HG03521 (cell line): Measurements from ENCODE around the gene MRRF.
"Not testable (repeated sequence)": the region's sequence is repeated elsewhere in the genome, so short reads cannot be mapped to it uniquely, and the experiment has no call there.

Source experiments
- ATAC-seq: cut with Tn5 transposase; IDR thresholded peaks from one replicate; pipeline ENCODE4 v1.9.1; 2021; ENCODE audit warnings: mild to moderate bottlenecking, moderate library complexity; ENCODE audit not compliant: unreplicated experiment

Gene MRRF

DNA sequence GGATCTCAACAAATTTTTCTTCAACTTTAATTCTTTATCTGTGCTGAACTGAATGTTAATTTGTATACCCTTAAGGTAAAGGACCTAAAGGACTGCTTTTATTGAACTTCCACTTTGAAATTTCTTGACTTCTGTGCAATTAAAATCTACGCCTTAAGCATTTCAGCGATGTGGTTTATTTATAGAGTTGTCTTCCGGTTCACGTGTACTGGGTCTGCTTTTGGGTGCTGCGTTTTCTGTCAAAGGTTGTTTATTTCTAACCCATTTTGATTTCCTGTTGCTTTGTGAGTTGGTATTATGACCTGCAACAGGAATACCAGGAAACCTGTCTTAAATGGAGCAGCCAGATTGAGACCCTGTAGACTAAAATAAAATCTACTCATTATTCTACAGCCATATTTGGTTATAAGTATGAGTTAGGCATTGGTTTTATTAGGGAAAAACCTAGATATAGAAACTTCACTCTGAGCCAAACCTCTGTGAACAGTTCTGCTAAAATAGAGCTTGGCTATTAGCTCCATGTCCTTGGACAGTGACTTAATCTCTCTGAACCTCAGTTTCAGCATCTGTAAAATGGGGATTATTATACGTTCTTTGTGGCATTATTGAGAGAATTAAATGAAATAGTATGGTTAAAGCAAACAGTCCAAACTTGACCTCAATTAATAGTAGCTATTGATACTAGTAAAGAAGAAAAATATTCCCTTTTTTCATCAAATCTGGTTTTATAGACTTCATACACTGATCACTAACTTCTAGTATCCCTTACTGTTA, 3.5 kb downstream of the MRRF start:
- no peak for ATAC-seq

DNA sequence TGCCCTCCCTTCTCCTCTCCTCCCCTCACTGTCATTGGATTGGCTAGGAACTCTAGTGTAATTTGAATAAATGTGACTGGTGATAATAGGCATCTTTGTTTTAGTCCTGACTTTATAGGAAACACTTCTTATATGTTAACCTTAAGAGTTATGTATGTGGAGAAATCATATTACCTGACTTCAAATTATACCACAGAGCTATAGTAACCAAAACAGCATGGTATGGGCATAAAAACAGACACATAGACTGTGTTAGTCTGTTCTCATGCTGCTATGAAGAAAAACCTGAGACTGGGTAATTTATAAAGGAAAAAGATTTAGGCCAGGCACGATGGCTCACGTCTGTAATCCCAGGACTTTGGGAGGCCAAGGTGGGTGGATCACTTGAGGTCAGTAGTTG, 9.4 kb downstream of the MRRF start:
- no peak for ATAC-seq

DNA sequence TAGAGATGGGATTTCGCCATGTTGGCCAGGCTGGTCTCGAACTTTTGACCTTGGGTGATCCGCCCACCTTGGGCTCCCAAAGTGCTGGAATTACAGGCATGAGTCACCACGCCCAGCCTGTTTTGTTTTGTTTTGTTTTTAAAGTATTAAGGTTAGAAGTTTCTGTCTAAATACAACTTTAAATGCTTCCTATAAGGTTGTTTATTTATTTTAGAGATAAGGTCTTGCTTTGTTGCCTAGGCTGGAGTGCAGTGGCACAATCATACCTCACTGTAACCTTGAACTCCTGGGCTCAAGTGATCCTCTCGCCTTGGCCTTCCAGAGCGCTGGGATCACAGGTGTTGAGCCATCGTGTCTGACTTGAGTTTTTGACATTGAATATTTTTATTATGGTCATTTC, 11.4 kb downstream of the MRRF start:
- ATAC-seq, result no peak

DNA sequence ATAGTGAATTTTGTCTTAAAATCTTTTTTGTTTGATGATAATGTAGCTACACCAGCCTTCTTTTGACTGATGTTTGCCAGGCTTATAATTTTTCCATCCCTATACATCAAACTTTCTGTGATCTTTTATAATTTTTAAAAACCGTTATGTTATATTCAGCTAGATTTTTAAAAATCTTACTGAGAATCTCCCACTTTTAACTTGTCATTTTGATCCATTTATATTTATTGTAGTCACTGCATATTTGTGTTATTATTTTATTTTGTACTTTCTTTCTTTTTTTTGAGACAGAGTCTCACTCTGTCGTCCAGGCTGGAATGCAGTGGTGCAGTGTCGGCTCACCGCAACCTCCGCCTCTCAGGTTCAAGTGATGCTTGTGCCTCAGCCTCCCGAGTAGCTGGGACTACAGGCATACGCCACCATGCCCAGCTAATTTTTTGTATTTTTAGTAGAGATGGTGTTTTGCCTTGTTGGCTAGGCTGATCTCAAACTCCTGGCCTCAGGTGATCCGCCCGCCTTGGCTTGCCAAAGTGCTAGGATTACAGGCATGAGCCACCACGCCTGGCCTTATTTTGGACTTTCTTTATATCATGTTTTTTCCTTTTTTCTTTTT, 12.7 kb downstream of the MRRF start:
- no peak for ATAC-seq

DNA sequence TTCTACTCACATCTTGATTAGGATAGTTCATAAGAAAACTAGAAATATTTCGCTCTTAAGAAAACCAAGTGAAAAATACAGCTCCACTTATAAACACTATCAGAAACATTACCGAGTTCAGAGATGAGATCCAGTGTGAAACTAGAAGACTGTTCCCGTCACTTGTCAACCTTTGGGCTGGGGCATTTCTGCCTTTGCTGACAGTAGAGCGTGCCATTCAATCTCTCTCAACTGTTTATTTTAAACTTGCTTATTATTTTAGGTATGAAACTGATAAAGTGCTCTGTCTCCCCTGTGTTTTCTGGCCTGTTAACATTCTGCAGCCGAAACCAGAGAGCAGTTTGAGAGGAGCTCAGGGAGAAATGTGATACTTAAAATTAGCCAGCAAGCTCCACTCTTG, 16.7 kb downstream of the MRRF start:
- ATAC-seq, result no peak

DNA sequence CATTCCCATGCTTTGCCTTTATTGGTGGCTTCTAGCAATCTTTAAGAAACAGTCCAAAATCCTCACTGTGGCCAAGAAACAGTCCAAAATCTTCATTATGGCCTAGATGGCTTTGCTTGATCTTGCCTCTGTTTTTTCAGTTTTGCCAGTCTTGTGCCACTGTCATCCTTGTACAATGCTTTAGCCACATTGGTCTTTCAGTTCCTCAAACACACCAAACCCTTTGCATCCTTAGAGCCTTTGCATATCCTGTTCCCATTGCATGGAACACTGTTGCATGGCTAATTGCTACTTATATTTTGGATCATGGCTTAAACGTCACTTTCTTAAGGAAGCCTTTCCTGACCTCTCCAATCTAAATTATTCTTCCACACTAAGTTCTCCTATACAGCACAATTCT, 22.1 kb downstream of the MRRF start:
- ATAC-seq, result no peak

DNA sequence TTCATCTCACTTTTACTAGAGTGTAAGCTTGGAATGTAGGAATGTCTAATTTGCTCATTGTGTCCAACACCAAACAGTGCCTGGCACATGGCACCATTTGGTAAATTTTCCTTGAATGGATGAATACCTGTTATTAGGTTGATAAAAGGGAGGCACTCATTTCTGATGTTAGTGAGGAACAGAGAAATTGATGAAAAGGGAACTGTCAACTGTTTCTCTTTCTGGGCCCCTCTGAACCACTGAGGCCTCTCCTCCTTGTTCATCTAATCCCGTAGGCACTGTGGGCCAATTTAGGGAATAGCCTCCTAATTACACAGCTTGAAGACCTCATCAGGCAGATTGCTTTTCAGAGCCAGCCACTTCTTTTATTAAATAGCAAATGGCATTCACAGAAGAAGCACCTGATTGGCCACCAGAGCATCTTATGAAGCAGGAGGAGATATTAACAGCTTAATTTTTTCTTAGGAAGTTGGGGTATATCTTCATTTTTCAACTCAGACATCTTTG, 22.6 kb downstream of the MRRF start:
- ATAC-seq, result no peak

DNA sequence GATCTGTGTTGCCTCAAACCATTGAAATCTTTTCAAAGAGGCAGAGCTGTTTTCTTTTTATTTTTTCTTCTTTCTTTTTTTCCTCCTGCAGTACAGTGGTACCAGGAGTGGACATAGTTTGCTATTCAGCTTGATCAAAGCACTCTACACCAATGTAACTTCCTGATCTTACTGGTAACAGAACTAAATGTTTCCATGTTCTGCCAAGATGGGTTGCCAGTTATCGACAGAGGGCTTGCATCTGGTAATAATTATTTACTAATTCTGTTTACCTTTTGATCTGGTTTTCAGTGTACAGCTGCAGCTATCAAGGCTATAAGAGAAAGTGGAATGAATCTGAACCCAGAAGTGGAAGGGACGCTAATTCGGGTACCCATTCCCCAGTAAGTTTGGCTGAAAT, 26.8 kb downstream of the MRRF start:
- no peak for ATAC-seq

DNA sequence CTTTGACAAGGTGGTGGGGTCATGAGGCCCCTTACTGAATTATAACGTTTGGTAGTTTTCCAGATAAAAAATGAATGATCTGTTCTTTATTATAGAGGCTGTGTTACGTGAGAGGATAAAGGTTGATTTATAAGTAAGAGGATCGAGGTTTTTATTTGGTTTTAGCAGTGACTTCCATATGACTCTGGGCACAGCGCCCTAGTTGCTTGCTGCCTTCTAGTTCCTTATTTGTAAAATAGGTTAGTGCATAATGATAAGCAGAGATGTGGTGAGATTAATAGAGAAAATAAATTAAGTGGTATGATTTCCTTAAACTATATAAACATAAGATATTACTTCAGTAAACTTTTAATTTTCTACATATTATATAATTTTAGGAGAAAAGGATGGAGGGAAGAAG, 29.8 kb downstream of the MRRF start:
- no peak for ATAC-seq

DNA sequence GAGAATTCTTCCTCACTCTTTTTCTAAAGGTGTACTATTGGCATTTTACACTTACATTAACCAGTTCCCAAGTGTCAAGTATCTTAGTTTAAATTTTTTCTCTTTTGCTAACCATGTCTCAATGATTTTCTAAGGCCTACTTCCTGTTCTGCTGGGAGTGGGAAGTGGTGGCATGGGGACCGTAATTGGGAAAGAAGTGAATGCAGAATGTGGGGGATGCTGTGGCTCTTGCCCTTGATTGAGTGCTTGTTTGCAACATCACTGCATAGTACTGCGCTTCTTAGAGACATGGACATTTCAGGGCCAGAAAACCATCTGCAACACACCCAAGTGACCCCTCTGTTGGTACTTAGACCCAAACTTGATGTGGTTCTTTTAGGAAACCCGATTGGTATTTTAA, 32.8 kb downstream of the MRRF start:
- ATAC-seq, result no peak

DNA sequence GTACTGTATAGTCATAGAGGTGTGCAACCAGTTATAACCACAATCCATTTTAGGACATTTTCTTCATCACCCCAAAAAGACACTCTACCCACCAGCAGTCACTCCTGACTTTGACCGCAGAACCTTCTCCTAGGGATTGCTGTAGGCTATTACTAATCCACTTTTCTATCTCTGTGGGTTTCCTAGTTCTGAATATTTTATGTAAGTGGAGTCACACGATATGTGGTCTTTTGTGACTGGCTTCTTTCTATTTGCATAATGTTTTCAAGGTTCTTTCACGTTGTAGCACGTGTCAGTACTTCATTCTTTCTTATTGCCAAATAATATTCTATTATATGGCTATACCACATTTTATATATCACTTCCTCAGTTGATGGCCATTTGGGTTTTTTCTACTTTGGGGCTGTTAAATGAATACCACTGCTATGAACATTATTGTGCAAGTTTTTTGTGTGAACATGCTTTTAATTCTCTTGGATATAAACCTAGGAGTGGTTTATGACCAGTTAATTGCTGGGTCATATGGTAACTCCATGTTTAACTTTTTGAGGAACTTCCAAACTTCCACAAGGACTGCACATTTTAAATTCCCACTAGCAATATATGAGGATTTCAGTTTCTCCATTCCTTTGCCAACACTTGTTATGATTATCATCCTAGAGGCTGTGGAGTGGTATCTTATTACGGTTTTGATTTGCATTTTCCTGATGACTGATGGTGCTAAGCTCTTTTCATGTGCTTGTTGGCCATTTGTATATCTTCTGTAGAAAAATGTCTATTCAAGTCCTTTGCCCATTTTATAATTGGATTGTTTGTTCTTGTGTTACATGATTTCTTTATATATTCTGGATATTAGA, 37.8 kb downstream of the MRRF start:
- no peak for ATAC-seq

DNA sequence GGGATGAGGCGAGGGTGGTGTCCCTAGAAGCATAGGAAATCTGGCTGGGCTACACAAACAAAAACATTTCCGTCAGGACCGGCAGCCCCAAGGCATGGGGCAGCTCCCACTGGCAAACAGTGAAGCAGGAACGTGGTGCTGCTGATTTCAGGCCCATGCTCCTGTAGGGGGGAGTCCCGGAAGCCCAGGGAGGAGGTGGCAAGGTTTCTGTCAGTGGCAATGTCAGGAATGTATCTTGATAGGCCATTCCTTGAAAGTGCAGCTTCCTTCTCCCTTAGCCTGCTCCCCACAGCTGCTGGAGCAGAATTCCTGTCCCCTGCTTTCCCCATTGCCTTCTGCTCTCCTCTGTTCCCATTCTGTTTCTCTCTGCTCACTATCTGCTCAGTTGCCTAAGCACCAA, 42.4 kb downstream of the MRRF start:
- ATAC-seq, result no peak

DNA sequence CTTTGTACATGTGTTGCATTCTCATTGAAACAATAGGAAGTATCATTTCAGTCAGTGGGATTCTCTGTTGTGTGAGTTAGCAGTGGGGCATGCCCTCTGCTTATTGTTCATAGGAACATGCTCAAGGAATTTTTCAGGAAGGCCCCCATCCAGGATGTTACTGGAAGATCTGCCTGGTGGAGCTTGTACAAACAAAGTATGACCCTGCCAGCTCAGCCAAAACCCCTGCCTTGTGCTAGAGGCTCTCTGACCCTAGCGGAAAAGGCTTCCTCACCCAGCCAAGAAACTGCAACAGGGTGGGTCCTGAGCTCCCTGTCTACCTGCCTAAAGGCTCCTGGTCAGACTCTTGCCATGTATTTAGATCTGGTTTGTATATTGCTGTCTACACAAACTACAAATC, 43.2 kb downstream of the MRRF start:
- no peak for ATAC-seq

DNA sequence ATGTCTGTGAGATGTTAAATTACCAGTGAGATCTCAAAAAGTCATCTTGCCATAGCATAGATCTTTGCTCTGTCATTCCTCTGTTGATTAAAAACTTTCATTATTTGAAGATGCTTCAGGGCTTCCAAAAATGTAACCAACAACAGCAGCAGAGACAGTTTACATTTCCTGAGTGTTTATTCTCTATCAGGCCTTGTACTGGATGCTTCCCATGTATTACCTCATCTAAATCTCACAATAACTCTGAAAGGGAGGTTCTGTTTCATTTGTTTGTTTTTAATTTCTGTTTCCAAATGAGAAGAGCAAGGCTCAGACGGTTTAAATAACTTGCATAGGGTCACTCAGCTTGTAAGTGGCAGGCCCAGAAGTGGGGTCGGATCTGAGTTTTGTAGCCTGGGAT, 45.2 kb downstream of the MRRF start:
- no peak for ATAC-seq

DNA sequence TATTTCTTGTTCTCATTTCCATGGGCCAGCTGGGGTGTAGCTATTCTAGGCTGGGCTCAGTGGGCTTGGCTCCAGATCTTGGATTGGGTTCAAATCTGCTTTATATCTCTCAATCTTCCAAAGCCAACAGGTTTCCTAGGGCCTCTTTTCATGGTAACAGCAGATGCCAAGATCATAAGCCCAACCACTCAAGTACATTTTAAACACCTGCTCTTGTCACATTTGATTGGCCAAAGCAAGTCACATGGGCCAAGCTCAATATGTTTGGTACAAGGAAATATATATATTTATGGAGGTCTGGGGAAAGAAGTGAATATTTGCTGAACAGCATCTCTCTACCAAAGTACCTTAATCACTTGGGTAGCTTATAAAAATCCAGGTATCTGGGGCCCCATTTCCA, 49.5 kb downstream of the MRRF start:
- no peak for ATAC-seq

DNA sequence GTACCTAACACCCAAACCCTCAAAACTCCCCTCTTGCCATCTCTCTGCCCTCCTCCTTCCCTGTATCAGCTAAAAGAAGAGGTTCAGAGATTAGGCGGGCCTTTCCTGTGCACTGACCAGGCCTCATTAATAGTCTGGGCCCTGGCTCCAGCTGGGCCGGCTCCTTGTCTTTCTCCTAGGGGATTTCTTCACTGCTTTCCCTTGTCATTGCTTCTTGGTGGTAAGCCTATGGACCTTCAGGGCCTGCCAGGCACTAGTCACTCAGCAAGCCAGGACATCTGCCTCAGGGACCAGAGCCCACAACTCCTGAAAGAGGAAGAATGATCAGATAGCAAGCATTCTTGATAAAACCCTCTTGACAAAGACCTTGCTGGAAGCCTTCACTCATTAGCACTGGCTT, 50.9 kb downstream of the MRRF start:
- ATAC-seq, result no peak

DNA sequence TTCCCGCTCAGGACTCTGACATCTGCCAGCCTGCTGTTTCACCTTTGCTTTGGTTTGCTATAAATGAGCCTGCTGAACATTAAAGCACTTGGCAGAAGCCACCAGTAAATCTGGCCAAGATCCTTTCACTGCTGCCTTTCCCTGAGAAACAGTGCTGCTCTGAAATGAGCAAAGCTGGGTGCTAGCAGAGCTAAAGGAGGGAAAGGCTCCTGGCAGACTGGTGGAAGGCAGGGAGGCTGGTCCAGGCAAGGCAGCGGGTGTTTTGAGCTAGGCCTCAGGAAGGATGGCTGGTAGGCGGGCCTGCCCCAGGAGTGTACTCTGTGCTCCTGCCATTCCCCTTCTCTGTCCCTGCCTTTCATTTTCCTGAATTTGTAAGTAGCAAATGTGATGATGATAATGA, 53.6 kb downstream of the MRRF start:
- no peak for ATAC-seq

DNA sequence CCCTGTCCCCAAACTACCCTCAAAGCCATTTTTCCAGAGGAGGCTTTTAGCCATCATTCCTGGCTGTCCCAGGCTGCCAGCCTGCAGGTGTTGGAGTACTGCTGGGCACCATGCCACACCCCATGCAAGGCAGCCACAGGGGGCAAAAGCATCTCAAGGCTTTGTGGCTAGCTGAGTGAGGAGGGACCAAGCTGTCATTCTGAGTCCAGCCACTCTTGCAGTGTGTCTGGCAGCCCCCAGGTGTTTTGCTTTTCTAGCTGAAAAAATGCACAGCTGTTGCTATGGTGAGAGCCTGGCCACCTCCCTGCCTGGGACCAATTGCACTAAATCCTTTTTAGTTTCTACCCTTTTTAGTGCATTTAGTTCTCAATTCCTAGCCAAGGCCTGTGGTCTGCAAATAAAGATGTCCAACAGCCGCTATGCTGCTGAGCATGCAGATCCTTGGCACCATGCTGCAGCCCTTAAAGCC, 55.8 kb downstream of the MRRF start:
- ATAC-seq, result no peak

DNA sequence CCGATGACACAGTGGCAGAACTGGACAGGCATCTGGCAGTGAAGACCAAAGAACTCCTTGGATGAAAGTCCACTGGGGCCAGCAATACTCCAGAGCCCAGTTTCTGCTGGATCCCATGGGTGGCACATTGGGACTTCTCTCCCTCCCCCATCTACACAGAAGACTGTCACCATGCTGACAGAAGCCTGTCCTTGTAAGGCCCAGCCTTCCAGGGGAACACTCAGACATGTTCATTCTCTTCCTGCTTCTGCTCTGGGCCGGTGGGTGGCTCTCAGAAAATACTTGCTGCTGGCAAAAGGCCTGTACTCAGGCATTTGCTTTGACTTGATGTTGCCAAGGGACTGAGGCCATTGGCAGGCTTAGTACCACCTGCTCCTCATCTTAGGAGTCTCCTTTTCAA, 57.9 kb downstream of the MRRF start:
- no peak for ATAC-seq

DNA sequence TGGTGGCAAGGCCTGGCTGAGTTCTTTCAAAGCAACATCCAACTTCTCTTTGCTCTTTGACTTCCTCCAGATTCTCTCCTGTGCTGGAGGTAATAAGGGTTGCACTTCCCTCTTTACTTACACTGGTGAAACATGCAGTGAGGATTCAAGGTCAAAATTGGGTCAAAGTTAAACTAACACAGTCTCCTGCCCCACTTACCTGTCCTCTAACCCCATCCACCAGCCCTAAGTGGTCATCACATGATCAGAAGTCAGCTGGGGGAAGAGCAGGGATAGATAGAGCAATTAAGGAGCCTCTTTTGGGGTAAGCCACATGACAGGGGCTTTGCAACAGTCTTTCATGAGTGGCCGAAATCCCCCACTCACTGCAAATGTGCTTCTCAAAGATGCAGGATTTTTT, 60.0 kb downstream of the MRRF start:
- ATAC-seq, result not testable (repeated sequence)

DNA sequence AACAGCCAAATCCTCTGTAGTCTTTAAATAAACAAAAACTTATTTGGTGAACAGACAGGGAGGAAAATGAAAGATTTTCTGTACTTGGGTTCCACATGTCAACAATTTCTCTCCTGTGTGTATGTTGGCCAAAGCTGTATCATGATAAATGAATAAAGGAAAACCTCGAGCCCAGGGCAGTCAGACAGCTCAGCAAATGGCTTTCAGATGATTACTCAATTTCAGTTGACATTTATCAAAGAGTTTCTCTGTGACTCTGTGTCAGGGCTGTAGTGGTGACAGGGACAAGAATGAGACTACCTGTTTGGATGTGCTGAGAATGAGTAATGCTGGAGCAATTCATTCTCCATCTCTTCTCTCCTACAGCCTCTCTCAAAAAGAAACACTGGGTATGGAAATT, 60.4 kb downstream of the MRRF start:
- no peak for ATAC-seq

DNA sequence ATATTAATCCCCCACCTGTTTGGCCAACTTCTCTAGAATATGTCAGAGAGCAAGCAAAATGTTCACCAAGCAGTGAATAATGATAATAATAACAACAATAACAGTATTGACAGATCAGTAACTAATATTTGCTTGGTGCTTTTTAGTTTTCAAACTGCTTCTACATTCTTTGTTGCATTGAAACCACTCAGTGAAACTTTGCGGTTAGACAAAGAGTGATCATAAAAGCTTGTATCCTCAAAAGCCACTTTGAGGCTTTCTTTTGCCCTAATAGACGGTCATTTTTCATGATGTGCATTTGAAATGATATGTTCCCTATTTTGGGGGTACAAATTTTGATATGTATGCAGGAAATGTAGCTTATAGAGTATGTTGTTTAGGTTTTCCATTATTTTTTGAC, 62.5 kb downstream of the MRRF start:
- ATAC-seq, result no peak
